Thyroid gland (tissue), 4 donors: Measurements from ENCODE around the gene CEBPB.
"Not testable (repeated sequence)": the region's sequence is repeated elsewhere in the genome, so short reads cannot be mapped to it uniquely, and the experiment has no call there.

Experiments used
- POLR2A ChIP-seq, 2 donors: fragments of 450-650 bp; IDR thresholded peaks; one replicate each; pipeline ENCODE4 v1.6.1; 2017; ENCODE audit warnings: antibody characterized with exemption in 2 of 2, mild to moderate bottlenecking in 2 of 2, moderate library complexity in 1 of 2
- TF ChIP-seq, protein P1 (sequence below), 6 experiments: fragments of 200-600 bp in 3 of 6; fragments of 450-650 bp in 3 of 6; sonication (generic) in 3 of 6; IDR thresholded peaks; one replicate each; pipeline ENCODE4 v1.5.1; 2016 to 2019; ENCODE audit warnings: antibody characterized with exemption in 6 of 6, mild to moderate bottlenecking in 2 of 6, inconsistent platforms in 1 of 6, moderate library complexity in 1 of 6

DNA sequence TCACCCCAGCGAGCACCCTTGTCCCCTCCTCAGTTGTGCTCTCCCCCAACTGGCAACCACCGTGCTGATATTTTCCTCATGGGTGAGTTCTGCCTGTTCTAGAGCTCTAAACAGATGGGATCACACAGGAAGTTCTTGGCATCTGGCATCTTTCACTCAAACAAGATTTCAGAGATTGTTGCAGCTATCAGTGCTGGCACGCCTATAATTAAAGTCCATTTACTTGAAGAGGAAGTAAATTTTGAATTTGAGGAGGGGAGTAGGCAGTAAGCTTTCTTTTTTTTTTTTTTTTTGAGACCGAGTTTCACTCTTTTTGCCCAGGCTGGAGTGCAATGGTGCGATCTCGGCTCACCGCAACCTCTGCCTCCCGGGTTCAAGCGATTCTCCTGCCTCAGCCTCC, 12.0 kb upstream of the CEBPB start:
- TF ChIP-seq, protein P1, sequence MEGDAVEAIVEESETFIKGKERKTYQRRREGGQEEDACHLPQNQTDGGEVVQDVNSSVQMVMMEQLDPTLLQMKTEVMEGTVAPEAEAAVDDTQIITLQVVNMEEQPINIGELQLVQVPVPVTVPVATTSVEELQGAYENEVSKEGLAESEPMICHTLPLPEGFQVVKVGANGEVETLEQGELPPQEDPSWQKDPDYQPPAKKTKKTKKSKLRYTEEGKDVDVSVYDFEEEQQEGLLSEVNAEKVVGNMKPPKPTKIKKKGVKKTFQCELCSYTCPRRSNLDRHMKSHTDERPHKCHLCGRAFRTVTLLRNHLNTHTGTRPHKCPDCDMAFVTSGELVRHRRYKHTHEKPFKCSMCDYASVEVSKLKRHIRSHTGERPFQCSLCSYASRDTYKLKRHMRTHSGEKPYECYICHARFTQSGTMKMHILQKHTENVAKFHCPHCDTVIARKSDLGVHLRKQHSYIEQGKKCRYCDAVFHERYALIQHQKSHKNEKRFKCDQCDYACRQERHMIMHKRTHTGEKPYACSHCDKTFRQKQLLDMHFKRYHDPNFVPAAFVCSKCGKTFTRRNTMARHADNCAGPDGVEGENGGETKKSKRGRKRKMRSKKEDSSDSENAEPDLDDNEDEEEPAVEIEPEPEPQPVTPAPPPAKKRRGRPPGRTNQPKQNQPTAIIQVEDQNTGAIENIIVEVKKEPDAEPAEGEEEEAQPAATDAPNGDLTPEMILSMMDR (IDR thresholded peaks at IDR 0.05), result not testable (repeated sequence)
- TF ChIP-seq POLR2A (IDR thresholded peaks at IDR 0.05), result not testable (repeated sequence)
